Loucy (cell line): ENCODE results near the gene LMNTD2.

Experiments used
- H2AFZ ChIP-seq: fragments of 200-600 bp; sonication (generic); 2 replicates; pipeline ENCODE4 v1.6.0; 2016; ENCODE audit warnings: antibody characterized with exemption, mild to moderate bottlenecking, low read length, moderate library complexity
- H3F3A ChIP-seq: fragments of 200-600 bp; 2 replicates; pipeline ENCODE4 v1.6.0; 2016; ENCODE audit warnings: antibody characterized with exemption, low read depth, mild to moderate bottlenecking
- H3K27me3 ChIP-seq: fragments of 200-600 bp; sonication (generic); 2 replicates; pipeline ENCODE4 v1.6.1; 2014; ENCODE audit warnings: low read length, mild to moderate bottlenecking; ENCODE audit not compliant: insufficient read depth, poor library complexity, severe bottlenecking
- H3K36me3 ChIP-seq: fragments of 200-600 bp; sonication (generic); 2 replicates; pipeline ENCODE4 v1.6.1; 2016; ENCODE audit warnings: low read length; ENCODE audit not compliant: insufficient read depth
- H3K4me1 ChIP-seq: fragments of 200-600 bp; sonication (generic); 2 replicates; pipeline ENCODE4 v1.5.1; 2014; ENCODE audit warnings: low read length, mild to moderate bottlenecking; ENCODE audit not compliant: insufficient read depth, poor library complexity, severe bottlenecking
- H3K4me2 ChIP-seq: fragments of 200-600 bp; sonication (generic); 2 replicates; pipeline ENCODE4 v1.6.0; 2014; ENCODE audit warnings: antibody characterized with exemption, low read length, low read depth, mild to moderate bottlenecking; ENCODE audit not compliant: poor library complexity, severe bottlenecking
- H3K4me3 ChIP-seq: fragments of 200-600 bp; sonication (generic); 2 replicates; pipeline ENCODE4 v1.5.1; 2014; ENCODE audit warnings: low read length, mild to moderate bottlenecking, mixed read lengths; ENCODE audit not compliant: poor library complexity, severe bottlenecking
- H3K79me2 ChIP-seq: fragments of 200-600 bp; sonication (generic); 2 replicates; pipeline ENCODE4 v1.6.1; 2014; ENCODE audit warnings: low read length; ENCODE audit not compliant: insufficient read depth
- H3K9ac ChIP-seq: fragments of 200-600 bp; sonication (generic); 2 replicates; pipeline ENCODE4 v1.6.0; 2014; ENCODE audit warnings: mild to moderate bottlenecking, low read depth, low read length, moderate library complexity; ENCODE audit not compliant: poor library complexity, severe bottlenecking
- H3K9me2 ChIP-seq: fragments of 200-600 bp; sonication (generic); replicated peaks from 2 replicates; pipeline ENCODE4 v1.6.1; 2016; ENCODE audit warnings: low read depth, low read length, mixed read lengths
- H3K9me3 ChIP-seq: fragments of 200-600 bp; sonication (generic); 2 replicates; pipeline ENCODE4 v1.6.1; 2014; ENCODE audit warnings: mild to moderate bottlenecking, antibody characterized with exemption, low read length, low read depth; ENCODE audit not compliant: insufficient read depth
- H4K20me1 ChIP-seq: fragments of 200-600 bp; sonication (generic); 2 replicates; pipeline ENCODE4 v1.6.0; 2014; ENCODE audit warnings: antibody characterized with exemption, low read length, mild to moderate bottlenecking; ENCODE audit not compliant: insufficient read depth, poor library complexity, severe bottlenecking
- CTCF ChIP-seq: fragments of 200-600 bp; sonication (generic); conservative IDR thresholded peaks from 2 replicates; pipeline ENCODE4 v1.5.1; 2014; ENCODE audit warnings: mild to moderate bottlenecking, antibody characterized with exemption, low read length
- EZH2phosphoT487 ChIP-seq: fragments of 200-600 bp; IDR thresholded peaks from 2 replicates; pipeline ENCODE4 v1.6.1; 2018; ENCODE audit warnings: antibody characterized with exemption, mild to moderate bottlenecking, moderate library complexity, borderline replicate concordance

LMNTD2 gene

DNA sequence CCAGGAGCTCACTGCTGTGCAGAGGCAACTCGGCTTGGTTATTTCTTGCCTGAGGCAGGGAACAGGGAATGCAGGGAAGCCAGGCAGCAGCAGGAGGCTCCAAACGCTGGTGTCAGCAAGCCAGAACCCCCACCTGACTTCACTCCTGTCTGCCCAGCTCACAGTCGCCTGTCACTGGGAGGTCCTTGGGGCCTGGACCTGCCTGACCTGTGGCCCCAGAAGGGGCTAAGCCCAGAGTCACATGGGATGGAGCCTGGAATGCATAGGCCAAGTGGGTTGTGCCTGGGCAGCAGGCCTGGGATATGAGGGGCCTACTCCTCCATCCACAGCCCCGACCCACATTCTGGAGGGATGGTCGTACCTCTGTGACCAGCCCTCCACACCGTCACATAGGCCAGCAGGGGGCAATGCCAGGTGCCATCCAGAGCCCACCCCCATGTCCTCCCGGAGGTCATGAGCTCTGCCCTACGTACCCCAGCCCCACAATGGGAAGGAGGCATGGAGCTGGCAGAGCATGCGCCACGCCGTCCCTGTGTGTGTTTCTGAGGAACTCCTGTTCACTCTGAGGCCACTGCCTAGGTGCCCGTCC, 5.5 kb upstream of the LMNTD2 start:
- Histone ChIP-seq H3K4me2 (peak overlapping the region; percentile 99), H3K79me2 (peaks cover 47% of the 10 kb centered on the region), H3K9ac (no peak overlapping the region), H3K9me3 (no peaks in the 10 kb centered on the region), H2AFZ (no peak overlapping the region), H3K27me3 (no peaks in the 10 kb centered on the region), H3K4me3 (peak overlapping the region; percentile 98), H3K4me1 (peaks cover 40% of the 10 kb centered on the region), H3F3A (no peaks in the 10 kb centered on the region), H3K36me3 (no peaks in the 10 kb centered on the region), H3K9me2 (no peaks in the 10 kb centered on the region), H4K20me1 (peaks cover 28% of the 10 kb centered on the region)
- TF ChIP-seq EZH2phosphoT487: no peak
- peak; percentile 46; the same call in 1 of the 2 replicates for TF ChIP-seq CTCF

- Histone ChIP-seq H3K4me2 (no peak overlapping the region), H4K20me1 (peaks cover 28% of the 10 kb centered on the region), H3F3A (no peaks in the 10 kb centered on the region), H3K36me3 (no peaks in the 10 kb centered on the region), H3K9me2 (no peaks in the 10 kb centered on the region), H3K9ac (no peak overlapping the region), H3K79me2 (peaks cover 41% of the 10 kb centered on the region), H3K27me3 (no peaks in the 10 kb centered on the region), H3K9me3 (no peaks in the 10 kb centered on the region), H3K4me1 (peaks cover 35% of the 10 kb centered on the region), H2AFZ (no peak overlapping the region), H3K4me3 (no peak overlapping the region)
- no peak for TF ChIP-seq CTCF
Measured at GRCh38 chr11:563812-564578, 3.5 kb upstream of the LMNTD2 start.

DNA sequence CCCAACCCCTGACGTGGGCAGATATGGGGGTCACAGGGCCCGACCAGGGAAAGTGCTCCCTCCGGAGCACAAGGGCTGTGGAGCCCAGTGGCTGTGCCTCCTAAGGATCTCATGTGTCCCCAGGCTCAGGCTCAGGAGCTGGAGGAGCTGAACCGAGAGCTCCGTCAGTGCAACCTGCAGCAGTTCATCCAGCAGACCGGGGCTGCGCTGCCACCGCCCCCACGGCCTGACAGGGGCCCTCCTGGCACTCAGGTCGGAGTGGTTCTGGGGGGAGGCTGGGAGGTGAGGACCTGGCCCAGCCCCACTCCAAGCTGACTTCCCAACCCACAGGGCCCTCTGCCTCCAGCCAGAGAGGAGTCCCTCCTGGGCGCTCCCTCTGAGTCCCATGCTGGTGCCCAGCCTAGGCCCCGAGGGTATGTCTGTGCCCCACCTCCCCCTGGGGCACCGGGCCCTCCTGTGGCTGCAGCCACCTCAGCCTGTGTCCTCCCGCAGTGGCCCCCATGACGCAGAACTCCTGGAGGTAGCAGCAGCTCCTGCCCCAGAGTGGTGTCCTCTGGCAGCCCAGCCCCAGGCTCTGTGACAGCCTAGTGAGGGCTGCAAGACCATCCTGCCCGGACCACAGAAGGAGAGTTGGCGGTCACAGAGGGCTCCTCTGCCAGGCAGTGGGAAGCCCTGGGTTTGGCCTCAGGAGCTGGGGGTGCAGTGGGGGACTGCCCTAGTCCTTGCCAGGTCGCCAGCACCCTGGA, 2.7 kb upstream of the LMNTD2 start:
- no peak overlapping the region for H3K4me2 ChIP-seq
- no peak for TF ChIP-seq EZH2phosphoT487
- no peak for TF ChIP-seq CTCF
- H4K20me1 ChIP-seq: peaks cover 28% of the 10 kb centered on the region
- peaks cover 33% of the 10 kb centered on the region for H3K4me1 ChIP-seq
- H3K9ac ChIP-seq: no peak overlapping the region
- H3K79me2 ChIP-seq: peaks cover 40% of the 10 kb centered on the region
- no peak overlapping the region for H2AFZ ChIP-seq
- H3F3A ChIP-seq: no peaks in the 10 kb centered on the region
- no peaks in the 10 kb centered on the region for H3K36me3 ChIP-seq
- no peaks in the 10 kb centered on the region for H3K9me2 ChIP-seq
- H3K9me3 ChIP-seq: no peaks in the 10 kb centered on the region
- no peak overlapping the region for H3K4me3 ChIP-seq
- no peaks in the 10 kb centered on the region for H3K27me3 ChIP-seq
